ENCODE data around the gene MAN2A1. TPM values are rescaled to one million over a fixed set of nuclear protein-coding genes. Genes with fewer than 3 reads are reported as not detected.

Gene MAN2A1
- total RNA-seq, 1 experiment from 2014 or later: 128 TPM

DNA sequence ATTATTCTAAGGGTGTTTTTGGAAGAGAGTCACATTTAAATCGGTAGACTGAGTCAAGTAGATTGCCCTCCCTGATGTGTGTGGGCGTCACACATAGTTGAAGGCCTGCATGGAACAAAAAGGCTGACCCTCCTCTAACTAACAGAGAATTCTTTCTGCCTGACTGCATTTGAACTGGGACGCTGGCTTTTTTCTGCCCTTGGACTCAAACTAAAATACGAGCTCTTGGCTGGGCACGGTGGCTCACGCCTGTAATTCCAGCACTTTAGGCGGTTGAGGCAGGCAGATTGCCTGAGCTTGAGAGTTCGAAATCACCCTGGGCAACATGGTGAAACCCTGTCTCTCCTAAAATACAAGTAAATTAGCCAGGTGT lies 209.4 kb downstream of the MAN2A1 start:
- no peak for DNase-seq (ENCODE audit: low spot score)
- Histone ChIP-seq H3K4me3 (ENCODE audit: low read depth, low read length, poor library complexity, severe bottlenecking) (no peak overlapping the region), H3K36me3 (ENCODE audit: insufficient read depth, low read length, poor library complexity, severe bottlenecking) (no peaks in the 10 kb centered on the region), H3K27me3 (replicated peaks; ENCODE audit: insufficient read depth, low read depth, low read length, poor library complexity) (no peaks in the 10 kb centered on the region), H3K27ac (ENCODE audit: low read depth, low read length, poor library complexity, severe bottlenecking) (no peak overlapping the region), H3K4me1 (ENCODE audit: insufficient read depth, low read length, poor library complexity, severe bottlenecking) (no peaks in the 10 kb centered on the region), H3K9me3 (ENCODE audit: low read depth, low read length, poor library complexity, severe bottlenecking) (no peaks in the 10 kb centered on the region)
- no TSS peak for BruUV-seq (replicated peaks)
- ChIA-PET POLR2A (ENCODE audit: low non-redundant PET) (no interaction called here), CTCF (no interaction called here)
- no peak for TF ChIP-seq CTCF (conservative IDR thresholded peaks at IDR 0.05; ENCODE audit: low read depth, low read length)
- no peak for TF ChIP-seq EZH2 (IDR thresholded peaks at IDR 0.05; ENCODE audit: borderline replicate concordance, low read depth, low read length, poor library complexity, severe bottlenecking)
- intact Hi-C loops (cut with micrococcal nuclease; ENCODE audit: unreplicated experiment): no loop called here

GRCh38 chr5:109900461-109900860 lies 210.7 kb downstream of the MAN2A1 start:
- CTCF ChIA-PET: no interaction called here
- Histone ChIP-seq H3K4me3 (ENCODE audit: low read depth, low read length, poor library complexity, severe bottlenecking) (no peak overlapping the region), H3K36me3 (ENCODE audit: insufficient read depth, low read length, poor library complexity, severe bottlenecking) (no peaks in the 10 kb centered on the region), H3K27me3 (replicated peaks; ENCODE audit: insufficient read depth, low read depth, low read length, poor library complexity) (no peaks in the 10 kb centered on the region), H3K27ac (ENCODE audit: low read depth, low read length, poor library complexity, severe bottlenecking) (no peak overlapping the region), H3K9me3 (ENCODE audit: low read depth, low read length, poor library complexity, severe bottlenecking) (no peaks in the 10 kb centered on the region), H3K4me1 (ENCODE audit: insufficient read depth, low read length, poor library complexity, severe bottlenecking) (peaks cover under 1% of the 10 kb centered on the region)
- POLR2A ChIA-PET (ENCODE audit: low non-redundant PET): no interaction called here
- no peak for DNase-seq (ENCODE audit: low spot score)
- no peak for TF ChIP-seq EZH2 (IDR thresholded peaks at IDR 0.05; ENCODE audit: borderline replicate concordance, low read depth, low read length, poor library complexity, severe bottlenecking)
- no peak for TF ChIP-seq CTCF (conservative IDR thresholded peaks at IDR 0.05; ENCODE audit: low read depth, low read length)
- intact Hi-C loops (cut with micrococcal nuclease; ENCODE audit: unreplicated experiment): no loop called here
- no TSS peak for BruUV-seq (replicated peaks)

DNA sequence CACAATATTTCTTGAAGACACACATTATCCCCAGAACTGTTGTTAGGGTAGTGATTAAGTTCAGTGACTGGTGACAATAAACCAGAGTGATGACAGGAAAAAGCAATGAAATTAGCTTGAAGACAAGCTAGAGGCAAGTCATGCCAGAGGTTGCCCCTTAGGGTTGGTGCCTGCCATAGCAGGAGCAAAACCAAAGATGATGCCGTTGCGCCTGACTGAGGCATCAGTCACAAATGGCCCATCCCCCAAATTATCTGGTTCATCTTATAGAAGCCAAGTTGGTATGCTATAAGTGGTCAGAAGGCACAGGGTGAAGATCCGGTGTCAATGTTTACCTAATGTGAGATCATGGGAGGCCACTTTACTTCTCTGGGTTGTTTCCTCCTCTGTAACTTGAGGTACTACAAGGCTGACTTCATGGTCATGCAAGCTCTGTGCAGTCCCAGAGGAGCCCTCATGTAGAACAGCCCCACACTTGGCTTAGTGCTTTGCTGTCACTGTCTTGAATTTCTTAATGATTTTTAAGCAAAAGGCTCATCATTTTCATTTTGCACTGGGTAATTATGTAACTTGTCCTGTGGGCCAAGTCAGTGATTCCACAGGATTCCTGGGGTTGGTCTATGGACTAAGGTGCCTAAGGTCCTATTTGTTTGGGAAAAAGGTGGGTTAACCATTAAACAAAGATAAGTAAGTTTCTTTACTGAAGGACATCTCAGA lies 211.3 kb downstream of the MAN2A1 start:
- Histone ChIP-seq H3K27ac (ENCODE audit: low read depth, low read length, poor library complexity, severe bottlenecking) (no peak overlapping the region), H3K36me3 (ENCODE audit: insufficient read depth, low read length, poor library complexity, severe bottlenecking) (no peaks in the 10 kb centered on the region), H3K9me3 (ENCODE audit: low read depth, low read length, poor library complexity, severe bottlenecking) (no peaks in the 10 kb centered on the region), H3K4me1 (ENCODE audit: insufficient read depth, low read length, poor library complexity, severe bottlenecking) (peaks cover 6% of the 10 kb centered on the region), H3K4me3 (ENCODE audit: low read depth, low read length, poor library complexity, severe bottlenecking) (no peak overlapping the region), H3K27me3 (replicated peaks; ENCODE audit: insufficient read depth, low read depth, low read length, poor library complexity) (no peaks in the 10 kb centered on the region)
- DNase-seq (ENCODE audit: low spot score): peak; percentile 49
- CTCF ChIA-PET: no interaction called here
- no peak for TF ChIP-seq CTCF (conservative IDR thresholded peaks at IDR 0.05; ENCODE audit: low read depth, low read length)
- TF ChIP-seq EZH2 (IDR thresholded peaks at IDR 0.05; ENCODE audit: borderline replicate concordance, low read depth, low read length, poor library complexity, severe bottlenecking): no peak
- intact Hi-C loops (cut with micrococcal nuclease; ENCODE audit: unreplicated experiment): no loop called here
- POLR2A ChIA-PET (ENCODE audit: low non-redundant PET): no interaction called here
- BruUV-seq (replicated peaks): no TSS peak
